HG02884 (cell line): ENCODE measurements around the gene PRSS38.

Source experiments
- ATAC-seq: cut with Tn5 transposase; IDR thresholded peaks from one replicate; pipeline ENCODE4 v1.9.1; 2021; ENCODE audit warnings: mild to moderate bottlenecking, moderate library complexity; ENCODE audit not compliant: unreplicated experiment

Gene PRSS38

DNA sequence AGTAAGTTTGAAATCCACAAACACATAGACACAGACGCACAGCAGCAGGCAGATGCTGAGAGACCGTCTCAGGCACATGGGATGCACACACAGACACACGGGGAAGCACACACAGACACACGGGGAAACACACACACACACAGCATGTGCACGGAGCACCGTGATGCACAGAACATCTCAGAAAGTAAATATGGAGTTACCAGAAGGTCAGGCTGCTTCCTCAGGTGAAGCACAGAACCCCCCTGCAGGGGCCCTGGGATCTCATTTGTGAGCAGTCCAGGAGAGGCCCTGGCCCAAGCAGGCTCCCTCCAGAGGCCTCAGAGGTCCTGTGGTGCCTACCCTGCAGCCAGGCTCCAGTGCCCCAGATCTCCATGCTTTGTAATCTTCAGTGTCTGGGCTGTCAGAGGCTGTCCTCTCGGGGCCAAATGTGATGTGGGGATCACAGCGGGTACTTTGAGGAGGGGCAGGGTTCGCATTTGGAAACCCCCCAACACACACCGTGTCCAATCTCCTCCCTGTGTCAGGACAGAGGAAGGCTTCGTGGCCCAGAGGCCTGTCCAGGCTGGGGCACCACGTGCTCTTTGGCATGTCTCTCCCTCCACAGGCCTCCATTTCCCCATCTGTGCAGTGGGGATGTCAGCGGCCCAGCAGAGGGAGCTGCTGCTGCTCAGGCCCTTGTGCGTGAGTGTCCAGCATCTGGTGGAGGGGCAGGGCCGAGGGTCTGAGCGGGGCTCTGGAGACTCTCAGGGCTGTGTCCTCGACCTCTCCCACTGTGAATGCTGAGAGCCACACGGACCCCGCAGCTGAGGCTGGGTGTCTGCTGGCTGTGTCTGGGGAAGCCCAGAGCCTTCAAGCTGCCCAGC, 23.0 kb upstream of the PRSS38 start:
- ATAC-seq = no peak

DNA sequence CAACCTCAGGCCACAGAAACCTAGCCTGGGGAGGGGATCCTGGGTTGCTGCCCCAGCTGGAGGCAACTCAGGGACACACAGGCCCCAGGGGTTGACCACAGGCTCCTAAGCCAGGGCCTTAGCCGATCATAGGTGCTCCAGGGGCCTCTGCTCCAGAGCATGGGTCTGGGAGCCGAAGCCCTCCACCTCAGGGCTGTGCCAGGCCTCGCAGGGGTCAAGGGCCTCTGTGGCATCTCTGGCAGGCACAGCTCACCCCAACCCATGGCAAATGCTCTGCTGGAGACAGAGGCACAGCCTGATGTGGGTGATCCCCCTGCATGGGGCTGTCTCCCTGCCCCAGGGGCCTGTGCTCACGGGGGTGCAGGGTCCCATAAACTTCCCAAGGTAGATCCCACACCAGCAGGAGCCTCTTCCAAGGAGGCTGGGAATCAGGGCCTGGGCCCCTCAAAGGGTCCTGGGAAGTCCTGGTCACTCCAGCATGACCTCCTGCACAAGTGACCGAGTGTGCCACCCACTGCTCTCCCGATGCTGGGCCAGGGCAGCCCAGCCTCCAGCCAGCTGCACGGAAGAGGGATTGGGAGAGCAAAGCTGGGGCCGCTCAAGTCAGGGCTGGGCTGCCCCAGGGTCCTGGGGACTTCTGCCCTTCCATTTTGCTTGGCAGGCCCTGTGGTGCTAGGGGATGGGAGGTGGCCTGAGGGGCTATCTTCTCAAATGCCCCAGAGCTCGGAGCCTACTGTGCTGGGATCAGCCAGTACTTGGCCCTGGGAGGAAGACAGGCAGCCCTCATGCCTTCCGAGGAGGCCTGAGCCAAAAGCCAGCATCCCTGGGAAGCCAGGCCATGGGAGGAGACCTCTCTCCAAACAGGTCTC, 22.2 kb upstream of the PRSS38 start:
- ATAC-seq = no peak

DNA sequence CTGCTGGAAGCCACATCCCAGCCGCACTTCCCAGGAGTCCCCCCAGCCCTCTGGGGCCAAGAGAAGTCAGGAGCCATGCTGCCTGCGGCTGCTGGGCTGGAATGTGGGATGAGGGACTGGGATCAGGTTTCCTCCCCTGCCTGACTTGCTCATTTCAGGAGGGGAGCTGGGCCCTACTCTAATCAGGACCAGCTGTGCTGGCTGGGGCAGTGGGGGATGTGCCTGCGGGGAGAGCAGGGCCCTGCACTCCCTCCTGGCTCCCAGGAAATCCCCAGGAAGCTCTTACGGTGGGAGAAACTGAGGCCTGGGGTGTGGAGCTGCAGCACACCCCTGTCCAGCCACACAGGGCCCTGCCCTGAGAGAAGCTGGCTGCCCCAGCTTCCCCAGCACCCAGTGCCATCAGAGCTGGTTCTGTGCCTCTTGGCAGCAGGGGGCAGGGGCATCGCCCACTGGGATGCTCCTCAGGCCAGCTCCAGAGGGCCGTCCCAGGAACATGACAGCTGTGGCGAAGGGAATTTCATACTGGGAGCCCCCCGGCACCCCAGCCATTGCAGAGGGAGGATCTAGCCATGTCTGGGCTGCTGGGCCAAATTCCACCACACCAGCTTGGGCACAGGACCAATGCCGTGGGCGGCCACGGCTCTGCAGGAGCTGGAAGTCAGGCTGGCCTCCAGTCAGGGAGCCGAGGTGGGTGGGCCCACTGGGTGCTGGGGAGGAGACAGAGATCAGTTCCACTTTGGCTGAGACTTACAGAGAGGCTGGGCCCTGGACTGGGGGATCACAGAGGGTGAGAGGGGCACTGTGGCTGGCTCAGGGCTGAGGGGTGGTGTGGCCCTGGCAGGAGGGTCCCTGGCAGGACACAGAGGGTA, 21.3 kb upstream of the PRSS38 start:
- ATAC-seq = no peak

DNA sequence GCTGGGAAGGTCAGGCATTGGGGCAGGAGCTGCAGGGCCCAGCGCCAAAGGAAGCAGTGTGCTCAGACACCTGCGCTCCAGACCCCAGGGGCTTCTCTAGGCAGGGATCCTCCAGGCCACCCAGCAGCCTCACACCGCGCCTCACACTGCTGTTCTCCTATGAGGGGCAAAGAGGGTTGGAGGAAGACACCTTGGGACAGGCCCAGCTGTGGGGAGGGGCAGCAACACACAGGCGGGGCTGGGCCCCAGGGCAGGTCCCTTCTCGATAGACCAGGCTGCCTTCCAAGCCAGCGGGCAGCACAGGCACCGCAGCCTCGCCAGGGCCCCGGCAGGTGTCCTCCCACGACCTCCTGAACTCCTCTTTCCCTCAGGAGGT, 20.7 kb upstream of the PRSS38 start:
- ATAC-seq = no peak

DNA sequence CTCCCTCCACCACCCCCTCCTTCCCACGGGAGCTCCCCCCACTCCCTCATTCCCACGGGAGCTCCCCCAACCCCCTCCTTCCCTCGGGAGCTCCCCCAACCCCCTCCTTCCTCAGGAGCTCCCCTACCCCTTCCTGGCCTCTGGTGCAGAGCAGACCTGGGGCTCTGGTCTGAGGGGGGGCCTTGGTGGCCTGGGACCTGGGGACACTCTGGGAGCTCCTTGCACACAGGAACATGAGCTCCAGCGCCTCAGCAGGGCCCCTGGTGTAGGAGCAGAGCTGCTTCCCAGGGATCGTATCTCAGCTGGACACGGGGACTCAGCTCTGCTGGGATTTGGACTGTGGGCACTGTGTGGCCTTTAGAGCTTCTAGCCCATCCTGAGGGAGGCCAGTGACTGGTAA, 19.7 kb upstream of the PRSS38 start:
- ATAC-seq = no peak

DNA sequence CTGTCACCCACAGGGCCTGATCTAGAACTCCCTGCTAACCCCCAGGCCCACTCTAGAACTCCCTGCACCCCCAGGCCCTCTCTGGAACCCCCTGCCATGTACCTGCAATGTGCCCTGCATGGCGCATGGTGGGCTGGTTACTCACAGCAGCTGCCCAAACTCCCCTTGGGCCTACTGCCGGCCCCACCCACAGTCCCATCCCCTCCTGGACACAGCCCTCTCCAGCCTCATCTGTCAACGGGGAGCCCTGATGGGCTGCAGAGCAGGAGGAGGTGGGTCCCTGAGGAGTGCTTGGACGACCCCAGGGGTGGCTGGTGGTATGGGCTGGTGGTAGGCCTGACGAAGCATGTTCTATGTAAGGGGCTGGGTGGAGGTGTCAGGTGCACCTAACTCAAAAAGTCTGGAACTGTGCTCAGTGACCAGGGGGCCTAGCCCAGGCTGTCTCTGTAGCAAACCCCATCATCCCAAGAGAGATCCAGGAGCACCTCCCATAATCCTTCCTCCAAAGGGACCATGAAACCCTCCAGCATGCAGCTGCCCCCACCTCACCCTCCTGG, 19.0 kb upstream of the PRSS38 start:
- ATAC-seq = no peak

DNA sequence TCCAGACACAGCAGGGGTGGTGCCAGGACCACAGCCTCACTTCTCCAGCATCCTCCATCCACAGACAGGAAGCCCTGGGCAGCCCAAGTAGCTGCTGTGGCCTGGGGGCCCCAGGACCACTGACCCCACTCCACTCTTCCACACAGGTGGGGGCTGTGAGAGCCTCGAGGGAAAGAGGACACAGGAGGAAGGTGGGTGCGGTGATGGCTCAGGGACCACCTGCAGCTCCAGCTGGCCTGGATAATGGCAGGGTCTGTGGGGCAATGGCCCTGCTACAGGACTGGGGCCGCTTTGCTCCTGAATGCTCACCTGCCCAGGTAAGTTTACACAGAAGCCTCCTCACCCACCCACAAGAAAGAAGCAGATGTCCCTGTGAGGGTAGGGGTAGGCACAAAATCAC, 18.3 kb upstream of the PRSS38 start:
- ATAC-seq = no peak

DNA sequence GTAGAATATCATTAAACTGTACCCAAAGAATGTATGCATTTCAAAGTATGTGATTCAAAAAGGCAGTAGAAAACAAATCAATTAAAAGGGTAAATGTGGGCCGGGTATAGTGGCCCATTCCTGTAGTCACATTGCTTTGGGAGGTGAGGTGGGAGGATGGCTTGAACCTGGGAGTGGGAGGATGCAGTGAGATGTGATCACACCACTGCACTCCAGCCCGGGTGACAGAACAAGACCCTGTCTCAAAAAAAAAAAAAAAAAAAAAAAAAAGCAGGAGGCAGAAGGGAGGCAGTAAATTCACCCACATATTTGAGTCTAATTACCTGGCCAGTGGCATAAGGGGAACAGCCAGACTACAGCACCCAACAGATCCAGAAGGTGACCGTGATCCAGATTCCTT, 17.9 kb upstream of the PRSS38 start:
- ATAC-seq = no peak

DNA sequence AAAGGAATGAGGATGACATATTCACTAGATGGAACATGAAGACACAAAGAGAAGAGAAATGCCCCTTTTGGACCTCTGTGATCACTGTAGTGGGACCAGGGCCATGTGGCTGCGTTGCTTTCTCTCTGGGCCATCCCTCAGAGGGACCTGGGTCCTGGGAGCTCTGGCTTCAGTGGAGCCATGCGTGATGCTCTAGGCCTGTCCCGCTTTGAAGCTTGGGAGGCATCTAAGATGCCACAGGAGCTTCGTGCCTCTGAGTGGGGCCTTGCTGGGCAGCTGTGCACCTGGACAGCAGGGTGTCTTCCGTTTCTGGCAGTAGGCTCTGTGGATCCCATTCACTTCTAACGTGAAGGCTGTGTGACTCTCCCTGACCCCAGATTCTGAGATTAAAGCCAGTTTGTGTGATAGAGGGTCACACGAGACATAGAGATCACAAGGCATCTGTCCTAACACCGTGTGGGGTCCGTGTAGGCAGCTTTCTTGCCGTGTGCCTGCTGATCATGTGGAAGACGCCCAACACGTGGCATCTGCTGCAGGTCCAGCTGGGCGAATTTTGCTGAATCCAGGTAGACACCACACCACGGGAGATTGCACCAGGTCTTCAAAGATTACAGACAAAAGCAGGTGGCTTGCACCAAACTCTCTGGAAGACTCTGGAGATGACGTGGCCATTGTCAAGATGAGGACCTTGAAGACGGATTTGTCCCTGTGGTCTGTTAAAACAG, 17.2 kb upstream of the PRSS38 start:
- ATAC-seq = no peak

DNA sequence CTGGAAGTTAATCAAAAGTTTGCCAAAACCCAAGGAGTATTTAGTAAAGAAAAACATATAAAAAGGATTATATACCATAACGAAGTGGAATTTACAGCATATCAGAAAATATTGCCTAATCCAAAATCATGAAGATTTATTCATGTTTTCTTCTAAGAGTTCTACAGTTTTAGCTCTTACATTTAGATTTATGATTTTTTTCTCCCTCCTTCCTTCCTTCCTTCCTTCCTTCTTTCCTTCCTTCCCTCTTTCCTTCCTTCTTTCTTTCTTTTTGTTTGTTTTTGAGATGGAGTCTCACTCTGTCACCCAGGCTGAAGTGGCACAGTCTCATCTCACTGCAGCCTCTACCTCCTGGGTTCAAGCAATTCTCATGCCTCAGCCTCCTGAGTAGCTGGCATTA, 15.7 kb upstream of the PRSS38 start:
- no peak for ATAC-seq

DNA sequence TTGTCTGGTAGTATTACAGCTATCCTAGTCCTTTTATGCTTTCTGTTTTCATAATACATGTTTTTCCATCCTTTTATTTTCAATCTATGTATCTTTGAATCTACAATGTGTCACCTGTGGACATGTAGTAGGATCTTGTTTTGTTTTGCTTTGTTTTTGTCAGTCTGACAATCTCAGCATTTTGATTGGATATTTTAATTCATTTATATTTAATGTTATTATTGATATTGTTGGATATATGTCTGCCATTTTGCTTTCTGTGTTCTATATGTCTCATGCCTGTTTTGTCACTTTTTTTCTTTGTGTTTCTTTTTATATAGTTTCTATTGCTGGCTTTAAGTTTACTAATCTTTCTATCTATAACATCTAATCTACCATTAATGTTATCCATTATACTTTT, 11.5 kb upstream of the PRSS38 start:
- ATAC-seq = no peak

DNA sequence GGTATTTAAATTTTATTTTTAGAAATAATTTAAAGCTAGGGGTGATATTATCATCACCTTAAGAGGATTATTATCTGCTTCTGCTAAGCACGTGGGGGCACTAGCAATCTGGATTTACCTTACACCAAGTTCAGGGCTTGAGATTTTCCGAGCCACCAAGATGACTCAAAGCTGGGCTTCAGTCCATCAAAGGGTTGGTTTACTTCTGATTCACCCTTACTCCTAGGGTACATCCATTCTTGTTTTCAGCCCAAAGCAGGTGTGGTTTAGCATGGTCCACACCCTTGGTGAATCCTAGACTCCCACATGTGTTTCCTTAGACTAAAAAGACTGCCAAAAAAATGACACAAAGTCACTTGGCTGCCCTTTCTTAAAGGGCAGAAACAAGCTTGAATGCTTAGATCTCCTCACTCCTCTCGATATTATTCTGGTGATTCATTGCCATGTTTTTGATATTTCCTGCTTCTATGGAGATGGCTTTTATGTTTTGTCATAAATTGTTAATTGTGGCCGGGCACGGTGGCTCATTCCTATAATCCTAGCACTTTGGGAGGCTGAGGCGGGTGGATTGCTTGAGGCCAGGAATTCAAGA, 9.8 kb upstream of the PRSS38 start:
- ATAC-seq = no peak

DNA sequence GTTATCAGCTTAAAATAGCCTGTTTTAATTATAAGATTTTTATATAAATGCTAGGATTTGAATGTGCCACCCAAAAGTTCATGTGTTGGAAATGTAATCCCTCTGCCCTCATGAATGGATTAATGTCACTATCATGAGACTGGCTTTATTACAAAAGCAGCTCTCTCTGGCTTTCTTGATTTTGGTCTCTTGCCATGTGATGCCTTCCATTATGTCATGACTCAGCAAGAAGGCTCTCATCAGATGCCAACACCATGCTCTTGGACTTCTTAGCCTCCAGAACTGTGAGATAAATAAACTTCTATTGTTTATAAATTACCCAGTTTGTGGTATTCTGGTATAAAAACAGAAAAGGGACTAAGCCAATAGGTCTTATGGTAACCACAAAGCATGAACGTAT, 6.9 kb upstream of the PRSS38 start:
- no peak for ATAC-seq

DNA sequence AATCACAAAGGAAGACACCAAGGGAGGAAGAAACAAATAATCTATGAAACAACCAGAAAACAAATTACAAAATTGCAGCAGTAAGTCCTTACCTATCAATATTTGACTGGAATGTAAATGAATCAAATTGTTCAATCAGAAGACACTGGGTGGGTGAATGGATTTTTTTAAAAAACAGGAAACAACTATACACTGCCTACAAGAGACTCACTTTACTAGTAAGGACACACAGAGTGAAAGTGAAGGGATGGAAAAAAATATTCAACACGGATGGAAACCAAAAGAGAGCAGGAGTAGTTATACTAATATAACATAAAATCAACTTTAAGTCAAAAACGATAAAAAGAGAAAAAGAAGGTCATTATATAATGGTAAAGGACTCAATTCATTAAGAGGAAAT, 6.4 kb upstream of the PRSS38 start:
- no peak for ATAC-seq

DNA sequence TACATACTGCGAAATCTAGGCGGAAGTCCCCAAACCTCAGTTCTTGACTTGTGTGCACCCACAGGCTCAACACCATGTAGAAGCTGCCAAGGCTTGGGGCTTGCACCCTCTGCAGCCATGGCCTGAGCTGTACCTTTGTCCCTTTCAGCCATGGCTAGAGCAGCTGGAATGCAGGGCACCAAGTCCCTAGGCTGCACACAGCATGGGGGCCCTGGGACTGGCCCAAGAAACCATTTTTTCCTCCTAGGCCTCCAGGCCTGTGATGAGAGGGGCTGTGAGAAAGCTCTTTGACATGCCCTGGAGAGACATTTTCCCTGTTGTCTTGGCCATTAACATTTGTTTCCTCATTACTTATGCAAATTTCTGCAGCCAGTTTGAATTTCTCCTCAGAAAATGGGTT, 1.5 kb upstream of the PRSS38 start:
- no peak for ATAC-seq

DNA sequence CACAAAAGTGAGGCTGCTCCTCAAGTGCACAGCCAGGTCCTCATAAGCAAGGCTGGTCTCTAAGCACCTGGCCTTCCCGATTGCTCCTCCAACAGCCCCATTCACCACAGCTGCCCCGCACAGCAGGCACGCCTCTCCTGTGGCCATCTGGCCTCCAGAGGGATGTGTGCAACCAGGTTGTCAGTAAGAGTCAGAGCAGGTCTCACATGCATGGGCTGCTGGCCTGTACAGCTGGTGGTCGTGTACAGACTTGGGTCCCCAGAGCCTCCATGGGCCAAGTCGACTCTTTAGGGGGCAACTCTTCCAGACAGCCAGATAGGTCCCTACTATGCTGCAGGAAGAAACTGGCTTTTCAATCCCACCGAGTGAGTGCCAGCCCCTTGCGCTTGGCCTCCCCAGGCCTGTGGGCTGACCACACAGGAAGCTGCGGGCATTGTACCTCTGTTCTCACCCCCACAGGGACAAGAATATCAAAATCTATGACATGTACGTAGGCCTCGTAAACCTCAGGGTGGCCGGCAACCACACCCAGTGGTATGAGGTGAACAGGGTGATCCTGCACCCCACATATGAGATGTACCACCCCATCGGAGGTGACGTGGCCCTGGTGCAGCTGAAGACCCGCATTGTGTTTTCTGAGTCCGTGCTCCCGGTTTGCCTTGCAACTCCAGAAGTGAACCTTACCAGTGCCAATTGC, 1.4 kb downstream of the PRSS38 start:
- ATAC-seq = no peak

DNA sequence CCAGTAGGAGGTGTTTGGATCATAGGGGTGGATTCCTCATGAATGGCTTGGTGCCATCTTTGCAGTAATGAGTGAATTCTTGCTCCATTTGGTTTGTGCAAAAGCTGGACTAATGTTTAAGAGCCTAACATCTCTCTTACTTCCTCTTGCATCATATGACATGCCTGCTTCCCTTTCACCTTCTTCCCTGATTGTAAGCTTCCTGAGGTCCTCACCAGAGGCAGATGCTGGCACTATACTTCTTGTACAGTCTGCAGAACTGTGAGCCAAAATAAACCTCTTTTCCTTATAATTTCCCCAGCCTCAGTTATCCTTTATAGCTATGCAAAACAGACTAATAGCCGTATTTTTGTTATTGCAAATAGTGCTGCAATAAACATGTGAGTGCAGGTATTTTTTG, 8.1 kb downstream of the PRSS38 start:
- ATAC-seq = no peak

DNA sequence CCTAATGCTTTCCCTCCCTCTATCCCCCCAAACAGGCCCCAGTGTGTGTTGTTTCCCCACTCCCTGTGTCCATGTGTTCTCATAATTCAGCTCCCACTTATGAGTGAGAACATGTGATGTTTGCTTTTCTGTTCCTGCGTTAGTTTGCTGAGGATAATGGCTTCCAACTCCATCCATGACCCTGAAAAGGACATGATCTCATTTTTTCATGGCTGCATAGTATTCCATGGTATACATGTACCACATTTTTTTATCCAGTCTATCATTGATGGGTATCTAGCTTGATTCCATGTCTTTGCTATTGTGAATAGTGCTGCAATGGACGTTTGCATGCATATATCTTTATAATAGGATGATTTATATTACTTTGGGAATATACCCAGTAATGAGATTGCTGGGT, 8.7 kb downstream of the PRSS38 start:
- no peak for ATAC-seq

DNA sequence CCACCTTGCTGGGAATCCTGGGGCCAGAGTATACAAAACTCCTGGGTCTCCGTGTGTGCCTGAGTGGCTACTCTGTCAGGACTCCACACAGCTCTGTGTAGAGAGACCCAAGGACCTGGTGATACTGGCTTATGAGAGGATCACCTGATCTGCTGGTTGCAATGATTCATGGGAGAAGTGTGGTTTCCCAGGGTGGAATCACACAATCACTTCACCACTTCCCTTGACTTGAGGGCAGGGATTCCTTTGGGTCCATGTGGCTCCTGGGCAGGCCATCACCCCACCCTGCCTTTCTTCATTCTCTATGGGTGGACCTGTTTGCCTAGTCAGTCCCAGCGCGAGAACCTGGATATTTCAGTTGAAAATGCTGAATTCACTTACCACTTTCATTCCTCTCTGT, 13.3 kb downstream of the PRSS38 start:
- no peak for ATAC-seq
